ENCODE measurements around the gene TBX19. TPM values are rescaled to one million over a fixed set of nuclear protein-coding genes. Genes with fewer than 3 reads are reported as not detected.
A peak's percentile ranks its signal among the peaks of the same experiment; 100 is the strongest.

TBX19 gene
- total RNA-seq, 2 donors from 2014 or later = 8.4 to 9.9 TPM

- H3K27me3 ChIP-seq (replicated peaks; ENCODE audit: insufficient read depth) = no peaks in the 10 kb centered on the region
- H3K4me3 ChIP-seq = no peak overlapping the region
- H3K27ac ChIP-seq = peak overlapping the region; percentile 39 to 60
- no peaks in the 10 kb centered on the region for H3K9me3 ChIP-seq
- DNase-seq (ENCODE audit: low spot score) = no peak
- ATAC-seq (ENCODE audit: insufficient number of reproducible peaks, low FRiP score, low read depth) = no peak
- TF ChIP-seq, protein P1, sequence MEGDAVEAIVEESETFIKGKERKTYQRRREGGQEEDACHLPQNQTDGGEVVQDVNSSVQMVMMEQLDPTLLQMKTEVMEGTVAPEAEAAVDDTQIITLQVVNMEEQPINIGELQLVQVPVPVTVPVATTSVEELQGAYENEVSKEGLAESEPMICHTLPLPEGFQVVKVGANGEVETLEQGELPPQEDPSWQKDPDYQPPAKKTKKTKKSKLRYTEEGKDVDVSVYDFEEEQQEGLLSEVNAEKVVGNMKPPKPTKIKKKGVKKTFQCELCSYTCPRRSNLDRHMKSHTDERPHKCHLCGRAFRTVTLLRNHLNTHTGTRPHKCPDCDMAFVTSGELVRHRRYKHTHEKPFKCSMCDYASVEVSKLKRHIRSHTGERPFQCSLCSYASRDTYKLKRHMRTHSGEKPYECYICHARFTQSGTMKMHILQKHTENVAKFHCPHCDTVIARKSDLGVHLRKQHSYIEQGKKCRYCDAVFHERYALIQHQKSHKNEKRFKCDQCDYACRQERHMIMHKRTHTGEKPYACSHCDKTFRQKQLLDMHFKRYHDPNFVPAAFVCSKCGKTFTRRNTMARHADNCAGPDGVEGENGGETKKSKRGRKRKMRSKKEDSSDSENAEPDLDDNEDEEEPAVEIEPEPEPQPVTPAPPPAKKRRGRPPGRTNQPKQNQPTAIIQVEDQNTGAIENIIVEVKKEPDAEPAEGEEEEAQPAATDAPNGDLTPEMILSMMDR (IDR thresholded peaks at IDR 0.05) = no peak
- H3K36me3 ChIP-seq = peaks cover 48% of the 10 kb centered on the region
- H3K4me1 ChIP-seq (ENCODE audit: control insufficient read depth in 1 of 2, low read depth in 2 of 2) = peaks cover 21 to 53% of the 10 kb centered on the region in 2 donors
These were observed 37.5 kb upstream of the TBX19 start for GRCh38 chr1:168243198-168243597.

GRCh38 chr1:168243636-168244212 is 37.0 kb upstream of the TBX19 start:
- Histone ChIP-seq H3K36me3 (peaks cover 47% of the 10 kb centered on the region), H3K9me3 (no peaks in the 10 kb centered on the region), H3K4me3 (no peak overlapping the region), H3K27me3 (replicated peaks; ENCODE audit: insufficient read depth) (no peaks in the 10 kb centered on the region), H3K4me1 (ENCODE audit: control insufficient read depth in 1 of 2, low read depth in 2 of 2) (peaks cover 21 to 53% of the 10 kb centered on the region in 2 donors), H3K27ac (peak overlapping the region; percentile 39 to 60)
- no peak for DNase-seq (ENCODE audit: low spot score)
- TF ChIP-seq, protein P1 (IDR thresholded peaks at IDR 0.05) = no peak
- no peak for ATAC-seq (ENCODE audit: insufficient number of reproducible peaks, low FRiP score, low read depth)

- ATAC-seq (ENCODE audit: insufficient number of reproducible peaks, low FRiP score, low read depth) (no peak), DNase-seq (ENCODE audit: low spot score) (no peak)
- Histone ChIP-seq H3K27me3 (replicated peaks; ENCODE audit: insufficient read depth) (no peaks in the 10 kb centered on the region), H3K9me3 (no peaks in the 10 kb centered on the region), H3K36me3 (peaks cover 36% of the 10 kb centered on the region), H3K27ac (no peak overlapping the region), H3K4me1 (ENCODE audit: control insufficient read depth in 1 of 2, low read depth in 2 of 2) (peaks cover 21 to 62% of the 10 kb centered on the region in 2 donors), H3K4me3 (no peak overlapping the region)
- TF ChIP-seq, protein P1 (IDR thresholded peaks at IDR 0.05) = no peak
These were observed 35.6 kb upstream of the TBX19 start for GRCh38 chr1:168245042-168245441.

DNA sequence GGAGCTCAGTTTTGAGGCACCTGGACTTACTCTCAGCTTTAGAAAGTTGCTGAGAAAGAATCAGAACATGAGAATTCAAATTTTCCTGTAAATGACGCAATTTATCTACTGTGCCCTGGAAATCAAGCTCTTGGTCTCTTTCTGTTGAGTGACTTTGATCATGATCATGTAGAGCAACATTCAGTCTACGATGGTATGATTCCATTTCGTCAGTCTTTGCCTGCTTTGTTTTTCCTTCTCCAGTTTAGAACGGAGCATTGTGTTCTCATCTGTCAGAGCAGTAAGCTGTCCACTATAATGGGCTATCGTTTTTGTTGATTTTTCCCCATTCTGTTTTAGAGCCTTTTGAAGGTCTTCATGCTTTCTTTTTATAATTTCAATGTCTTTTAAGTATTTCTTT is 34.2 kb upstream of the TBX19 start:
- H3K9me3 ChIP-seq = no peaks in the 10 kb centered on the region
- no peak for DNase-seq (ENCODE audit: low spot score)
- no peaks in the 10 kb centered on the region for H3K27me3 ChIP-seq (replicated peaks; ENCODE audit: insufficient read depth)
- H3K4me1 ChIP-seq (ENCODE audit: control insufficient read depth in 1 of 2, low read depth in 2 of 2) = peaks cover 21 to 76% of the 10 kb centered on the region in 2 donors
- H3K4me3 ChIP-seq = no peak overlapping the region
- H3K36me3 ChIP-seq = peaks cover 25% of the 10 kb centered on the region
- TF ChIP-seq, protein P1 (IDR thresholded peaks at IDR 0.05) = no peak
- H3K27ac ChIP-seq = peak overlapping the region; percentile 10 to 41
- ATAC-seq (ENCODE audit: insufficient number of reproducible peaks, low FRiP score, low read depth) = no peak

- Histone ChIP-seq H3K27me3 (replicated peaks; ENCODE audit: insufficient read depth) (no peaks in the 10 kb centered on the region), H3K36me3 (peaks cover 3% of the 10 kb centered on the region)
- no peak for ATAC-seq (ENCODE audit: insufficient number of reproducible peaks, low FRiP score, low read depth)
These were observed 28.4 kb upstream of the TBX19 start for GRCh38 chr1:168252204-168252733.

More at GRCh38 chr1:168252204-168252733, 28.4 kb upstream of the TBX19 start:
- DNase-seq (ENCODE audit: low spot score) = no peak
- peaks cover 13% of the 10 kb centered on the region for H3K9me3 ChIP-seq
- no peak overlapping the region for H3K4me3 ChIP-seq
- H3K4me1 ChIP-seq (ENCODE audit: control insufficient read depth in 1 of 2, low read depth in 2 of 2) = peaks cover 14 to 45% of the 10 kb centered on the region in 2 donors
- TF ChIP-seq, protein P1 (IDR thresholded peaks at IDR 0.05) = no peak
- no peak overlapping the region for H3K27ac ChIP-seq
